Dermis blood vessel endothelial cell (primary cell): ENCODE measurements around the gene RXRG. TPM values are rescaled to one million over a fixed set of nuclear protein-coding genes. Genes with fewer than 3 reads are reported as not detected.

Experiments
- DNase-seq: peaks from one replicate; pipeline ENCODE4 v3.0.0; 2010
- total RNA-seq: library from RNA; depleted of rRNA; stranded (reverse); fragments of >200 nt; gene quantifications from 2 replicates; pipeline ENCODE4 v1.2.3, GENCODE V29; 2014

RXRG gene
- total RNA-seq, 1 donor from 2014 or later = not detected

DNA sequence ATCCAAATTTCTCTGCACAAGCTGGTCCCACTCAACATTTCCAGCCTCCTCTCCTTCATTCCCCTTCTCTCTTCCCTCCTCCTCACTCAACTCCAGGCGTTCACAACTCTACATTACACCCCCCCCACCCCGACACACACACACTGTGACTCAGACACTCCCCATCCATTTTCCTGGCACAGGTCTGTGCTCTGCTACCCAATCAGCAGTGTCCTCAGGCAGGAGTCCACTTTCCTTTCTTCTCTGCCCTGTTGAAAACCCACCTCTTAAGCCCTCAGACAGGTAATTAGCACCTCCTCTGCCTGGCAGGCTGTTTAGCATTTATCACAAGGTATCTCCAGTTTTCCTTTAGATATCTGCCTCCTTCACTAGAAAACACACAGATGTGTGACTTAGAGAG is 79.6 kb downstream of the RXRG start:
- no peak for DNase-seq

DNA sequence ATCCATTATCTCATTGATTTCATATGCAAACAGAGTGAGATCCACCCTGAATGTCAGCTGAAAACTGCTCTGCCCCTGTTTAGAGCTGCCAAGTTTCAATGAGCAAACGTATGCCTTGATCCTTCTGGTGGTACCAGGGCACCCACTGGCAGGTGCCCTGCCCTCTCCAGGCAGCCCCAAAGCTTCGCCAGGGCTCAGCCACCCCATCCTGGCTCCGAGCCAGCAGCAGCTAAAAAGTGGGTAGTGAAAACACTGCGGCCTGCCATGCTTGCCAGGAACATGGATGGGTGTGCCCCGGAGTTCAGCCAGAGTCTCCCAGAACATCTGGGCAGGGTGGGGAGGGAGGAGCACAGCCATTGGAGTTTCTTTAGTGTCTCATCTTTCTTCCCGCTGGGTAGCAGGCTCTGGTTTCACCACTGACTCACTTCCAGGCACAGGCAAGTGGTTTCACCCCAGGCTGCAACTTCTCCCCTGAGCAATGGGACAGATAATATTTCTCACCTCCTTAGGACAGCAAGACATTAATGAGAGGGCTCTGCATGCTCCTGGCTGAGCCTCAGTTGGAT is 80.3 kb downstream of the RXRG start:
- DNase-seq = no peak

DNA sequence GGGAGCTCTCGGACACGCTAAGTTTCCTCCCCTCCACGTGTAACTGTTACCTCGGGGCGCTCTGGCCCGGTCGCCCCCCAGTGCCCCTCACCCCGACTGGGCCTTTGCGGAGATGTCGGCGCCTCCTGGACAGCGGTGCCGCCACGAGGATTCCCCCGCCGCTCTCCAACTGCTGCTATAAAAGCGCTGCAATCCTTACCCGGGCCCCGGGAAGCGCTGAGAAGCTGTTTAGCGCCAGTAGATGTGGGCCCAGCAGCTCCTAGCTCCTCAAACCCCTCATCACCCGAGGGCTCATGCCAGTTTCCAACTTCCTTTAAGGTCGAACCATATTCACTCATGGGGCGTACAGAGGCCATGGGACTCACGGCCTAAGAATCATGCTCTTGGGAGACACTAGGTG is 88.0 kb downstream of the RXRG start:
- DNase-seq = no peak

DNA sequence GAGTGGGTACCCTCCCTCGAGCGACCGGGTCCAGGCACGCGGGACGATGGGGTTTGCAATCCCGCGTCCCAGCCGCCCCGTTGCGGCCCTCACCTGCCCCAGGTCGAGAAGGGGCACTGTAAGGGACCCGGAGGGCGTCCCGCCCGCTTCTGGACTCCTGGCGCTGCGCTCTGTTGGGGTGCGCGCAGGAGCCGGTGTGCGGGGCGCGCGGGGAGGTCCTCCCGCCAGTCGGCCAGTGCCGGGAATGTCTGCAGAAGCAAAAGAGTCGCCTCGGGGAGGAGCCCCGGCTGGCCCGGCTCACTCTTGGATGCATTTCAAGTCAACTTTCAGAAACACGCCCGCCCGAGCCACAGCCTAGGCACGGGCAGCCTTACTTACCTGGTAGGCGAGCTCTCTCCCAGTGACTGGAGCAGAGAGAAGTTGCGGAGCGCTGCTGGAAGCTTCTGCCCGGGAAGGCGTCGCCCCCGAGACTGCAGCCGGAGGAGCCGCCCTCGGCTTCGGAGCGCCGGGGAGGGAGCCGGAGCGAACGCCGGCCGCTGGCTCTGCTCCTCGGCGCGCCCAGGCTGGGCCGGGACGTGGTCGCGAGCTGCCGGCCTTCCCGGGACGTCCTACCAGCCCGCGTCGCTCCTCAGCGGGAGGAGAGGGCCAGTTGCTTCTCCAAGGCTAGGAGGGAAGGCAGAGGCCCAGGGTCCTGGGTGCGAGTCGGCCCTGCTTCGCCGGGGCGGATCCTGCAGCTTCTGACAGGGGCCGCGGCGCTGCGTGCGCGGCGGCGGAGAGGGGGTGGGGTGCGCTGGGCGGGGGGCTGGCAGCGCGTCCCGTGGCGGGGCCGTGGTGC is 88.7 kb downstream of the RXRG start, which contains the start of gene LMX1A:
LMX1A (minus strand) TSS at position 739 of the 835 bp plus-strand sequence. CDS start 1,156 bp downstream, outside the sequence.
- no peak for DNase-seq

DNA sequence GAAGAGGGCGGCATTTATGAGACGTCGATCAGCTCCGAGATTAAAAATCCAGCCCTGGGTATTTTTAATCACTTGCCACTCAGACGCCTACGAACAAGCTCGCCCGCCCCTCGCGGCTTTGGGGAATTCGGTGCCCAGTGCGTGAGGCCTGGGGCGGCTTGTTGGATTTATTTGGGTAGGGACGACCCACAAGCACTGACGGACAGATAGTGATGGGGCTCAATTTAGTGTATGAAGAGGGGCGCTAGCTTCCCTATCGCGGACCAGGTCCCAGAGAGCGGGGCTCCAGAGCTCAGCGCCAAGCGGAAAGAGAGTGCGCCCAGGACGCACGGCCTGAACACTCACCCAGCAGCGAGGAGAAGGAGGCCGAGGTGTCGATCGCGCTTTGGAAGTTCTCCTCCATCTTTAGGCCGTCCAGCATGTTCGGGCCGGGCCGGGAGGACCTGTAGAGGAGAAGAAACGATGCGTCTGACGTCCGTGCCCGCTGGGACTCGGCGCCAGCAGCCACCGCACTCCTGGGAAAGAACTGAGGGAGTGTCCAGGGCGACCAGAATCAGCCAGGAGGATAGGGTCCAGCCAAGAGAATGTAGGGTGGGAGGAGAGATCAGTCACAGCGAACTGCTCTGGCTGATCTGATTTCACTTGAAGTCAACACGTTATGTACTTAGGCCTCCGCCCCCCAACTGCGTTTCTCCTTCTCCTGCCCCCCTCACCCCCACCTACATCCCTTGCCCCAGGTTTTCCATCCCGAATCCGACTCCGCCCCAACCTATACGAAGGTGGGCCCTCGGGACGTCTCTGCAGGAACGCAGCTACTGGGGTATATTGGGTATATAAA is 89.6 kb downstream of the RXRG start:
- DNase-seq = no peak

DNA sequence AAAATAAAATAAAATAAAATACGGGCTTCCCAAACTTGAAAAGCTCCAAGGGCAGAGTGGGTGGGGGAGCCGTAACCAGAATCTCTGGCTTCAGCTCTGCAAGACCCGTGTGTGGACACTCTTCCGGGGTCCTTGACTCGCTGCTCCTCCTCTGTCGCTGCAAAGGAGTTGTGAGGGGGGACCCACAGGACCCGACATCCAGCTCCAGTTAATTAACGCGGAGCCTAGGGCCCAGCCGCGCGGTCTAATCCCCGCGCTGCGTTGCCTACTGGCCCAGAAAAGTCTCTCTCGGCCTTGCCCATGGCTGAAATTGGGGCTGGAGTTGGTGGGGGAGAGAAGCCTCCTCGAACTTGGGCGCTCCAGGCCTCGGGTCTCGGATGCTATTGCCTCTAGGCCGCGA is 90.2 kb downstream of the RXRG start:
- DNase-seq = no peak

DNA sequence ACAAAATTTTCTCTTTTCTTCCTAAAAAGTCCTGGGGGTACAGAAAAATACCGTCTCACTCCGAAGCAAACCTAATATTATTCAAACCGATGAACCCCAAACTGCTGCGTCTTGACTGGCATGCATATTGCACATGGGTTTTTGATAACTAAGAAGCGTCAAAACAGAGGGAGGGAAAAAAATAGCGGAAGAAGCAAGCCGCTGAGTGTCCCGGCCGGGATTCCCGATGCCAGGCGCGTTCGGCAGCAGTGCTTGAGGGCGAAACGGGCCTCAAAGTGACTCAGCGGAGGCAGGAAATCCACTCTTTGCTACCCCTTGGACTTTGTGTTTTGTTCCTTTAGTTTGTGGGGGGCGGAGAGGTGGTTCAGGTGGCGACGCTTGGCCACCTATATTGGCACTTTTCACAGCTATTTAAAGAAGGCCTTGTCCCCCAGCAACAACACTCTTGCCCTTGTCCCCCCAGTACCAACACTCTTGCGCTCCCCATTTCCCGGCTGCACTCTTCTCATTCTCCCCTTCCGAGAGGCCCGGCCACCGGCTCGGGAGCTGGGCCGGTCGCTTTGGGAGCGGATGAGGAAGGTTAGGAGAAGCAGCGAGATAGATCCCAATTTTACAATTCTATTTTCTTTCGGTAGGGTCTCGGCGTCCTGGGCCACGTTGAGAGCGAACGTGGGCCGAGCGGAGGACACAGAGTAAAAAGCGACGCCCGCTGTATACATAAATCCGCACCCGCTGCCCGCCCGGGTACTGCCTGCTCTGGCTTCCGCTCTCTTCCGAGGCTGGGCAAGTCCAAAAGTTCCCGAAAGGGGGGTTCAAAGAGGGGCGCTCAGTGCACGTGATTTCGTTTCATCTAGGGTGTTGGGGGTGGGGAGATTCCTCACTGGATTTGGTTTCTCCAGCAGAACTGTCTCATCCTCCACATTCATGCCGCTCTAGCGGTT is 90.9 kb downstream of the RXRG start:
- DNase-seq = no peak

DNA sequence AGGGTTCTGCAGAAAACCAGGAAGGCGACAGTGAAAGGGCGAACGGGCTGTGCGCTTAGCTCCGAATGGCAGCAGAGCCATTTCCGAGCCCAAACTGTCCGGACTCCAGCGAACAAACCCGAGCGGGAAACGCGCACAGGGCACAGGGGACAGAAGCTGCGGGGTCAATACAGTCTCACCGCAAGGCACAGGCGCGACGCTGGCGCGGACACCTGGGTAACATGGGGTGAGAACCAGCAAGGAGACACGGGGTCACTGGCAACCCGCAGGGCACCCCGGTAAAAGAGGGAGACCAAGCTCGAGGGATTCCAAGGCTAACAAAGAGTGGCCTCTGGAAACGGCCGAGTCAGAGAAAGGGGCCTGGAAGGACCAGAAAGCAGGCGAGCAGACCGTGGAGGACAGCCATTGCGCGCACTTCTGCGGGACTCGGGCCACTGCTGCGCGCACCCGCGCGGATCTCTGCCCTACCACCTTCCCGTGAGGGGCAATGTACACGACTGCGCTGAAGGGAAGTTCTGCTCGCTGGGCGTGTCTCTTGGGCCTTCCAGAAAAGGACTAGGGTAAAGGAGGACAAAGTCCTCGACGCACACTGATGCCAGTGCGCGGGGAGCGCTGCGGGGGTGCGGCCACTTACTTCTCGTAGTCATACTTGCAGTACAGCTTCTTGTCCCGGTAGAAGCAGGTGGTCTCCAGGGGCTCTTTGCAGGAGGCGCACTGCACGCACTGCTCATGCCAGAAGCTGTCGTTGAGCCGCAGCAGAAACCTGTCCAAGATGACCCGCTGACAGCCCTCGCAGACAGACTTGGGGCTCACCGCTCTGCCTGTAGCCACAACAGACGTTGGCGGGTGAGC is 92.3 kb downstream of the RXRG start:
- DNase-seq = no peak

DNA sequence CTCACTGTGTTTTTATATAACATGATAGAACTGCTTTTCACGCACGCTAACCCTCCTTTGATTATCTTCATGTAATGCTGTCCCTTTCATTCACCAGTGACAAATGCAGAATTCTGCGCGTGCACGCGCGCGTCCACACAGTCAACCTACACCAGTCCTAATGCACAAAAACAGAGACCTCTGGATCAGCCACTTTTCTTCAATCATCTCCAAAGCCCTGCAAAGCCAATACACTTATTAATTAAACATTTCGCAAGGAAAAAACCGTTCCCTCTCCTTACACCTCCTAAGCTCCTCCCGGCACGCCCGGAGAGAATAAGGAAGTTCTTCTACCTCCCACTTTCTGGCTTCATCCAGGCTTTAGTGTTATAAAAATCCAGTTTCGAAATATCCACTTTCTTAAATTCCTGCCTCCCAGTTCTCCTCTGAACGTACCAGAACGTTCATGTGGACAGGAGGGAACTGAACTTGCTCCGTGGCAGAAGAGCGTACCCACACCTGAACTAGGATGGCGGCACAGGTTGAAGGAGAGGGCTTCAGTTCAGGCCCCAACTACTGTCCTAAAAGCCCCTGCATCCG is 93.0 kb downstream of the RXRG start:
- no peak for DNase-seq

Other genes with a start within 250 kb of the RXRG start
- gene LMX1A, start 88.4 kb downstream of the RXRG start, total RNA-seq = not detected in 2 replicates
- not detected in 2 replicates for gene LRRC52, start 98.9 kb upstream of the RXRG start, total RNA-seq
- gene MGST3, start 186.1 kb upstream of the RXRG start, total RNA-seq = 103 and 166 TPM in 2 replicates